ENCODE measurements around the gene TRAPPC2L.

The TRAPPC2L gene

DNA sequence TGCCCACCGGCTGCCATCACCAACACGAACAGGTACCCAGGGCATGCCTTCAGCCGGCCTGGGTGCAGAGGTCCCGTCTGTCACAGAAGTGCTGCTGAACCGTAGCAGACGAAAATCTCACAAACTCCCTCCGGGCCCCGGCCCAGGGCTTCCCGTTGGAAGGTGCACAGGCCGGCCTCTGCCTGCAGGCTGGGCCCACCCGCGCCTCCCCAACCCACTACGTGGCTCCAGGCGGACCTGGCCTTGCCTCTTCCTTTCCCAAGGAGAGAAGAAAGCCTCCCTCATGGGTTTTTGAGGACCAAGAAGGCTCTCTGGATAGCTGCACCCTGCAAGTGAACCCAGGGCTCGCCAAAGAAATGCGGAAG lies 55.0 kb downstream of the TRAPPC2L start:
- FAIRE-seq: no peak

Data from islet of Langerhans (tissue), 1 donor.